CD4-positive, alpha-beta T cell treated with Interleukin-4 for 4 hours (primary cell): ENCODE results near the gene CPLANE2.
"Not testable (repeated sequence)": the region's sequence is repeated elsewhere in the genome, so short reads cannot be mapped to it uniquely, and the experiment has no call there.

Source experiments
- DNase-seq: peaks from one replicate; pipeline ENCODE4 v3.0.0-alpha.2; 2020

Gene CPLANE2

GRCh38 chr1:16208270-16208987 is 28.6 kb downstream of the CPLANE2 start:
- no peak for DNase-seq

- DNase-seq = no peak
Measured at GRCh38 chr1:16207318-16208269, 29.4 kb downstream of the CPLANE2 start.

GRCh38 chr1:16206547-16207317 is 30.3 kb downstream of the CPLANE2 start:
- peak; percentile 96 for DNase-seq

GRCh38 chr1:16205891-16206546 is 31.0 kb downstream of the CPLANE2 start:
- DNase-seq = no peak

GRCh38 chr1:16205334-16205671 is 31.7 kb downstream of the CPLANE2 start:
- DNase-seq = no peak

- DNase-seq = peak; percentile 9
Measured at GRCh38 chr1:16204634-16205333, 32.2 kb downstream of the CPLANE2 start.

GRCh38 chr1:16204216-16204615 is 32.8 kb downstream of the CPLANE2 start:
- DNase-seq = no peak

- no peak for DNase-seq
Measured at GRCh38 chr1:16203550-16203949, 33.4 kb downstream of the CPLANE2 start.

GRCh38 chr1:16202281-16203210 is 34.4 kb downstream of the CPLANE2 start:
- DNase-seq = no peak

GRCh38 chr1:16199700-16200099 is 37.3 kb downstream of the CPLANE2 start:
- no peak for DNase-seq

- no peak for DNase-seq
Measured at GRCh38 chr1:16199157-16199501, 37.9 kb downstream of the CPLANE2 start.

GRCh38 chr1:16198444-16199156 is 38.4 kb downstream of the CPLANE2 start:
- DNase-seq = no peak

- DNase-seq = no peak
Measured at GRCh38 chr1:16196874-16197273, 40.1 kb downstream of the CPLANE2 start.

- DNase-seq = not testable (repeated sequence)
Measured at GRCh38 chr1:16196139-16196538, 40.8 kb downstream of the CPLANE2 start.

- no peak for DNase-seq
Measured at GRCh38 chr1:16195518-16195905, 41.5 kb downstream of the CPLANE2 start.

GRCh38 chr1:16191916-16192546 is 45.0 kb downstream of the CPLANE2 start:
- DNase-seq = no peak

GRCh38 chr1:16191309-16191708 is 45.7 kb downstream of the CPLANE2 start:
- DNase-seq = no peak

GRCh38 chr1:16189921-16190621 is 46.9 kb downstream of the CPLANE2 start:
- no peak for DNase-seq

- DNase-seq = no peak
Measured at GRCh38 chr1:16189003-16189402, 48.0 kb downstream of the CPLANE2 start.
